ENCODE data around the gene CMYA5.
"Not testable (repeated sequence)": the region's sequence is repeated elsewhere in the genome, so short reads cannot be mapped to it uniquely, and the experiment has no call there.

The CMYA5 gene

GRCh38 chr5:79689541-79690466 lies at the start of gene CMYA5:
TSS of gene CMYA5 (plus strand) at chr5:79689836. CDS start at chr5:79689908, 72 bp downstream.
- DNase-seq = no peak

GRCh38 chr5:79640571-79641055 lies 49.0 kb upstream of the CMYA5 start:
- DNase-seq = no peak

GRCh38 chr5:79641414-79641813 lies 48.2 kb upstream of the CMYA5 start:
- DNase-seq = no peak

GRCh38 chr5:79642210-79642609 lies 47.4 kb upstream of the CMYA5 start:
- DNase-seq = no peak

- no peak for DNase-seq
Observed at GRCh38 chr5:79653843-79654242, 35.8 kb upstream of the CMYA5 start.

GRCh38 chr5:79663212-79663611 lies 26.4 kb upstream of the CMYA5 start:
- DNase-seq = no peak

- DNase-seq = no peak
Observed at GRCh38 chr5:79666758-79667157, 22.9 kb upstream of the CMYA5 start.

- no peak for DNase-seq
Observed at GRCh38 chr5:79672392-79672791, 17.2 kb upstream of the CMYA5 start.

- not testable (repeated sequence) for DNase-seq
Observed at GRCh38 chr5:79676354-79676753, 13.3 kb upstream of the CMYA5 start.

- not testable (repeated sequence) for DNase-seq
Observed at GRCh38 chr5:79682102-79682501, 7.5 kb upstream of the CMYA5 start.

- no peak for DNase-seq
Observed at GRCh38 chr5:79684782-79685181, 4.9 kb upstream of the CMYA5 start.

GRCh38 chr5:79685627-79686026 lies 4.0 kb upstream of the CMYA5 start:
- no peak for DNase-seq

- no peak for DNase-seq
Observed at GRCh38 chr5:79686799-79687198, 2.8 kb upstream of the CMYA5 start.

GRCh38 chr5:79687889-79688288 lies 1.7 kb upstream of the CMYA5 start:
- no peak for DNase-seq

GRCh38 chr5:79691007-79691406 lies 1.4 kb downstream of the CMYA5 start:
- no peak for DNase-seq

- no peak for DNase-seq
Observed at GRCh38 chr5:79692596-79692995, 3.0 kb downstream of the CMYA5 start.

- DNase-seq = no peak
Observed at GRCh38 chr5:79694183-79694582, 4.5 kb downstream of the CMYA5 start.

- no peak for DNase-seq
Observed at GRCh38 chr5:79694652-79695051, 5.0 kb downstream of the CMYA5 start.

GRCh38 chr5:79695526-79695925 lies 5.9 kb downstream of the CMYA5 start:
- no peak for DNase-seq

- no peak for DNase-seq
Observed at GRCh38 chr5:79697222-79698170, 7.9 kb downstream of the CMYA5 start.

- DNase-seq = no peak
Observed at GRCh38 chr5:79699763-79700400, 10.2 kb downstream of the CMYA5 start.

- peak; percentile 50 for DNase-seq
Observed at GRCh38 chr5:79702606-79703380, 13.2 kb downstream of the CMYA5 start.
